SU-DHL-6 (cell line): ENCODE results near the gene KDM2B.

Source experiments
- H2AFZ ChIP-seq: fragments of 200-600 bp; sonication (generic); 2 replicates; pipeline ENCODE4 v1.6.1; 2014; ENCODE audit warnings: low read depth, mild to moderate bottlenecking, moderate library complexity, mixed read lengths, antibody characterized with exemption, low read length; ENCODE audit not compliant: severe bottlenecking
- H3F3A ChIP-seq: fragments of 200-600 bp; shearing (Covaris generic); 2 replicates; pipeline ENCODE4 v1.6.0; 2016; ENCODE audit warnings: antibody characterized with exemption, mild to moderate bottlenecking; ENCODE audit not compliant: insufficient read depth
- H3K27ac ChIP-seq: fragments of 200-600 bp; sonication (generic); 2 replicates; pipeline ENCODE4 v1.5.1; 2016; ENCODE audit warnings: low read depth, mild to moderate bottlenecking, low read length, moderate library complexity, mixed read lengths
- H3K27me3 ChIP-seq: fragments of 200-600 bp; sonication (generic), shearing (Covaris generic); 2 replicates; pipeline ENCODE4 v1.6.0; 2014; ENCODE audit warnings: mild to moderate bottlenecking, low read length
- H3K36me3 ChIP-seq: fragments of 200-600 bp; sonication (generic); 2 replicates; pipeline ENCODE4 v1.6.1; 2014; ENCODE audit warnings: mild to moderate bottlenecking, low read length, mixed read lengths
- H3K4me2 ChIP-seq: fragments of 300-600, 200-600 bp; shearing (Covaris generic), sonication (generic); 2 replicates; pipeline ENCODE4 v1.6.0; 2014; ENCODE audit warnings: low read length, low read depth, mild to moderate bottlenecking; ENCODE audit not compliant: poor library complexity, severe bottlenecking
- H3K4me3 ChIP-seq: fragments of 200-600 bp; sonication (generic); 2 replicates; pipeline ENCODE4 v1.5.1; 2014; ENCODE audit warnings: antibody characterized with exemption, low read length, mild to moderate bottlenecking, mixed read lengths; ENCODE audit not compliant: insufficient read depth, poor library complexity, severe bottlenecking
- H3K79me2 ChIP-seq: fragments of 200-600 bp; sonication (generic); 2 replicates; pipeline ENCODE4 v1.6.1; 2014; ENCODE audit warnings: mild to moderate bottlenecking, low read length, moderate library complexity; ENCODE audit not compliant: insufficient read depth
- H3K9ac ChIP-seq: fragments of 200-600 bp; sonication (generic); 2 replicates; pipeline ENCODE4 v1.7.0; 2014; ENCODE audit warnings: mild to moderate bottlenecking, low read length
- H3K9me2 ChIP-seq: fragments of 200-600 bp; sonication (generic); replicated peaks from 2 replicates; pipeline ENCODE4 v1.6.1; 2014; ENCODE audit warnings: low read length; ENCODE audit not compliant: insufficient read depth
- H3K9me3 ChIP-seq: fragments of 200-600 bp; sonication (generic); 2 replicates; pipeline ENCODE4 v1.6.1; 2014; ENCODE audit warnings: low read length, mixed read lengths; ENCODE audit not compliant: insufficient read depth
- H4K20me1 ChIP-seq: fragments of 200-600 bp; sonication (generic); 2 replicates; pipeline ENCODE4 v1.6.1; 2014; ENCODE audit warnings: low read depth, mild to moderate bottlenecking, antibody characterized with exemption, low read length, moderate library complexity, mixed read lengths
- EZH2phosphoT487 ChIP-seq: fragments of 200-600 bp; sonication (generic), shearing (Covaris generic); conservative IDR thresholded peaks from 2 replicates; pipeline ENCODE4 v1.6.1; 2018; ENCODE audit warnings: mild to moderate bottlenecking, antibody characterized with exemption, low read length, moderate library complexity, mixed read lengths
- TF ChIP-seq, protein P1 (sequence below): fragments of 200-600 bp; sonication (generic); IDR thresholded peaks from one replicate; pipeline ENCODE4 v1.5.1; 2017; ENCODE audit warnings: antibody characterized with exemption, mild to moderate bottlenecking, low read length, moderate library complexity; ENCODE audit not compliant: insufficient read depth, poor library complexity, severe bottlenecking

Gene KDM2B

DNA sequence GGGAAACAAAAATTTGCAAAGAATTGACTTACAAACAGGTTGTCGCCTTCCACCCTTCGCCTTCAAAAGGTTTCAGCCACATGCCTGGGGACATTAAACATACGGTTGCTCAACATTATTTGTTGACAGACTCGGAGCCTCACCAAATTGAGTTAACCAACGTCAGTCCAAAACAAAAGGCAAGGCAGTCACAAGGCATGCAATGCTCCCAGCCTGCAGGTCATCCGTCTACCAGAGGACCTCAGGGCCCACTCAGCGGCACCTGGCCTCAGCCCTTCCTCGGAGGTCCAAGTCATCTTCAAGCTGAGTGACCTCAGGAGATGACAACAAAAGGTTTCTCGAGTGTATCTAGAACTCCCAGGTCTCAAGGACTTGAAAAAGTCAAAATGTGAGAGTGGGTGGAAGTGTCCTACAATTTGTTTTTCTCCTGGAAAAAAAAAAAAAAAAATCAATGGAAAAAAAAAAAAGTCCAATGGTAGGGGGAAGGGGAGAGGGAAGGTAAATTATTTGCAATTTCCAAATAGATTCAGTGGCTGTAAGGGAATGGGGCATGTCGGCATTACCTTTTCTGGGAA lies 64.3 kb downstream of the KDM2B start:
- no peak overlapping the region for H3K27ac ChIP-seq
- no peak overlapping the region for H3K9ac ChIP-seq
- H3K4me2 ChIP-seq: no peak overlapping the region
- H3K27me3 ChIP-seq: no peaks in the 10 kb centered on the region
- H3K9me3 ChIP-seq: no peaks in the 10 kb centered on the region
- H3F3A ChIP-seq: peaks cover 8% of the 10 kb centered on the region
- H3K79me2 ChIP-seq: no peaks in the 10 kb centered on the region
- H4K20me1 ChIP-seq: no peaks in the 10 kb centered on the region
- no peak overlapping the region for H2AFZ ChIP-seq
- no peaks in the 10 kb centered on the region for H3K36me3 ChIP-seq
- no peaks in the 10 kb centered on the region for H3K9me2 ChIP-seq
- TF ChIP-seq, protein P1, sequence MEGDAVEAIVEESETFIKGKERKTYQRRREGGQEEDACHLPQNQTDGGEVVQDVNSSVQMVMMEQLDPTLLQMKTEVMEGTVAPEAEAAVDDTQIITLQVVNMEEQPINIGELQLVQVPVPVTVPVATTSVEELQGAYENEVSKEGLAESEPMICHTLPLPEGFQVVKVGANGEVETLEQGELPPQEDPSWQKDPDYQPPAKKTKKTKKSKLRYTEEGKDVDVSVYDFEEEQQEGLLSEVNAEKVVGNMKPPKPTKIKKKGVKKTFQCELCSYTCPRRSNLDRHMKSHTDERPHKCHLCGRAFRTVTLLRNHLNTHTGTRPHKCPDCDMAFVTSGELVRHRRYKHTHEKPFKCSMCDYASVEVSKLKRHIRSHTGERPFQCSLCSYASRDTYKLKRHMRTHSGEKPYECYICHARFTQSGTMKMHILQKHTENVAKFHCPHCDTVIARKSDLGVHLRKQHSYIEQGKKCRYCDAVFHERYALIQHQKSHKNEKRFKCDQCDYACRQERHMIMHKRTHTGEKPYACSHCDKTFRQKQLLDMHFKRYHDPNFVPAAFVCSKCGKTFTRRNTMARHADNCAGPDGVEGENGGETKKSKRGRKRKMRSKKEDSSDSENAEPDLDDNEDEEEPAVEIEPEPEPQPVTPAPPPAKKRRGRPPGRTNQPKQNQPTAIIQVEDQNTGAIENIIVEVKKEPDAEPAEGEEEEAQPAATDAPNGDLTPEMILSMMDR: no peak
- no peak for TF ChIP-seq EZH2phosphoT487
- H3K4me3 ChIP-seq: no peak overlapping the region

DNA sequence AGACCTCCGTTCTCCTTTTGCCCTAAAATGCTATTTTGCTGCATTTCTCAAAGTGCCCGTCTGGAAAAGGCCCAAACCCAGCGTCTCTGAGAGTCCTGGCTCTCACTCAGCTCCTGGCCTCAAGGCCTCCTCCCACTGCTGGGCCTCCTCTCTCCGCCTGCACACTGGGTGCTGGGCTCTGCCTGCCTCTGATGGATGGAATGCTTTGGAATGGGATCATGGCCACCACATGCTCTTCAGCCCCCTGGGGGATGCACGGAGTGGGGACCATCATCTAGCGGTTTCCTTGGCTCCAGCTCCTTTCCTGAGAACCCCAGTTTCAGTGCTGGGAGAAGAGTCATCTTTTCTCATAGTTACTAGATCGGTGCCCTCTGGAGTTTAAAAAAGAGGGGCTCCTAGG lies 65.2 kb downstream of the KDM2B start:
- no peaks in the 10 kb centered on the region for H3K9me3 ChIP-seq
- H3K4me3 ChIP-seq: no peak overlapping the region
- no peak overlapping the region for H3K4me2 ChIP-seq
- no peak overlapping the region for H3K9ac ChIP-seq
- no peaks in the 10 kb centered on the region for H3K27me3 ChIP-seq
- H3F3A ChIP-seq: peaks cover 8% of the 10 kb centered on the region
- H3K27ac ChIP-seq: no peak overlapping the region
- no peaks in the 10 kb centered on the region for H4K20me1 ChIP-seq
- H3K9me2 ChIP-seq: no peaks in the 10 kb centered on the region
- H3K36me3 ChIP-seq: no peaks in the 10 kb centered on the region
- no peaks in the 10 kb centered on the region for H3K79me2 ChIP-seq
- H2AFZ ChIP-seq: no peak overlapping the region
- TF ChIP-seq EZH2phosphoT487: no peak
- TF ChIP-seq, protein P1: no peak

DNA sequence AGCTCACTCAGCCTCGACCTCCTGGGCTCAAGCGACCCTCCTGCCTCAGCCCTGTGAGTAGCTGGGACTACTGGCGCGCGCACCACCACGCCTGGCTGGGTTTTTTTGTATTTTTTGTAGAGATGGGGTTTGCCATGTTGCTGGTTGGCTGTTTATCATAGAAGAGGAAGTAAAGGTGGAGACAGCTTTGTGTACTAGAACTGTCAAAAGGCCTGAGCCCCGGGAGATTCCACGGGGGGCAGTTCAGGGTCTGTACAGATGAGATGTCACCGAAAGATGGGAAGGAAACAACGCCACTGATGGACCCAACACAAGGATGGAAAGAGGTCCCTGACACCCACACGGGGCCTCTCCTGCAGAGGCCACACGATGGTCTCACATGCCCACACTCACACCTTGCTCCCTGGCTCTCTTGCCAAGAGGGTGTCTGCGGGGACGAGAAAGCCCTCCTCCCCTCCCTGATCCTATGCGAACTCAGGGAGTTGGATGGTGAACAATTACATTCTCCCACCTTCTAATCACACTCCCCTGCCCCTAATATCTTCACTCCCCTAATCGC lies 66.6 kb downstream of the KDM2B start:
- Histone ChIP-seq H4K20me1 (no peaks in the 10 kb centered on the region), H2AFZ (peak overlapping the region; percentile 50), H3K9ac (peak overlapping the region; percentile 49), H3K27me3 (no peaks in the 10 kb centered on the region), H3K79me2 (no peaks in the 10 kb centered on the region), H3F3A (peaks cover 8% of the 10 kb centered on the region), H3K4me3 (peak overlapping the region; percentile 37), H3K9me2 (no peaks in the 10 kb centered on the region), H3K27ac (peak overlapping the region; percentile 92), H3K4me2 (peak overlapping the region; percentile 63), H3K9me3 (no peaks in the 10 kb centered on the region), H3K36me3 (no peaks in the 10 kb centered on the region)
- TF ChIP-seq, protein P1: no peak
- no peak for TF ChIP-seq EZH2phosphoT487
